Right cardiac atrium (tissue), 5 donors: ENCODE measurements around the gene WNT4. TPM values are rescaled to one million over a fixed set of nuclear protein-coding genes. Genes with fewer than 3 reads are reported as not detected.

ENCODE experiments used
- ATAC-seq, 2 donors: fragments of 200-7000 bp; cut with Tn5 transposase; one replicate each; pipeline versions ENCODE4 v1.8.0 to v1.9.1; 2020; ENCODE audit warnings: moderate library complexity in 2 of 2, mild to moderate bottlenecking in 1 of 2
- DNase-seq, 3 donors: peaks; one replicate each; pipeline ENCODE4 v3.0.0-alpha.2; 2020
- H3K27ac ChIP-seq: one replicate; pipeline ENCODE4 v1.5.1; 2013; ENCODE audit warnings: mild to moderate bottlenecking, low read length, control low read depth, moderate library complexity
- H3K27me3 ChIP-seq: one replicate; pipeline ENCODE4 v1.6.1; 2013; ENCODE audit not compliant: control insufficient read depth, insufficient read depth
- H3K4me1 ChIP-seq: one replicate; pipeline ENCODE4 v1.6.1; 2013; ENCODE audit warnings: low read length; ENCODE audit not compliant: control insufficient read depth, insufficient read depth
- H3K4me3 ChIP-seq: one replicate; pipeline ENCODE4 v1.5.1; 2013; ENCODE audit warnings: low read length, control low read depth
- H3K9me3 ChIP-seq: one replicate; pipeline ENCODE4 v1.6.1; 2013; ENCODE audit warnings: low read length; ENCODE audit not compliant: control insufficient read depth
- whole genome bisulfite sequencing: extraction: QIAGEN DNeasy Blood & Tissue Kit; methylation state at CpG from one replicate; pipeline ENCODE4 v1.1.7; 2013; 5-methylcytosine and 5-hydroxymethylcytosine counted together
- intact Hi-C, 4 donors: fragments of 100-400 bp; cut with DNase I; formaldehyde crosslinking; loops; one replicate each; pipeline versions ENCODE4 v1.11.0 to v1.14.0; 2022 to 2023
- polyA plus RNA-seq: library from polyadenylated mRNA; stranded (reverse); fragments of 200-250 nt; gene quantifications from one replicate; pipeline ENCODE4 v1.2.3, GENCODE V29; 2013
- total RNA-seq, 4 donors: library from RNA; stranded (reverse); fragmentation: NEBNext Ultra II Directional; extraction: Animal tissue kit (Norgen Biotek cat#: 25700); gene quantifications; one replicate each; pipeline ENCODE4 v1.2.1, GENCODE V29; 2021
- donor health status: healthy with polysubstance abuse.
- donor health status: DM: no; HTN: yes; CAD: no.
- donor health status: DM: no; HTN: no; CAD: no.
- donor health status: DM: no; HTN: yes; CAD: no; lungs with severe emphysema.
- donor health status: DM: yes; HTN: yes; CAD: no.

The WNT4 gene
- total and polyA plus RNA-seq, 5 donors, result 0.05 to 0.25 (median 0.19) TPM; not detected in 1

DNA sequence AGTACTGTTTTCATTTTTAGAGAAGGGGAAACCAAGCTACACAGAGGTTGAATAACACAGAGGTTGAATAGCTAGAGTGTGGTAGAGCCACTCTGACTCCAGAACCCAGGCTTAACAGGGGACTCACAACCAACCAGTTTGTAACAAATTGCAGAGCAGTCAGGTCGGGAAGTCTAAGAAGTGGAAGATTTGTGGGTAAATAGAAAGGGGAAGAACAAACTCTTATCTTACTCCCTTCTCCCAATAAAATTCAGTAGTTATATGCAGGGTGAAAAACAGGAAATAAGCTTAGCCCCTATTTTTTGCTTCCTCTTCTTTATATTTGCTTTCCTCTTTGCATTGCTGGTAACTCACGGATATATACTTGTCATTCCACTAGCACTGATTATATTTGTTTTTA lies 67.2 kb downstream of the WNT4 start:
- H3K4me3 ChIP-seq, result no peak overlapping the region
- ATAC-seq (no peak), DNase-seq (no peak)
- WGBS, result 43% methylated on average over 2 of the region's 2 CpGs
- peaks cover 12% of the 10 kb centered on the region for H3K4me1 ChIP-seq
- no peak overlapping the region for H3K27ac ChIP-seq
- no peaks in the 10 kb centered on the region for H3K27me3 ChIP-seq
- H3K9me3 ChIP-seq, result no peaks in the 10 kb centered on the region
- intact Hi-C loops, result no loop called here

DNA sequence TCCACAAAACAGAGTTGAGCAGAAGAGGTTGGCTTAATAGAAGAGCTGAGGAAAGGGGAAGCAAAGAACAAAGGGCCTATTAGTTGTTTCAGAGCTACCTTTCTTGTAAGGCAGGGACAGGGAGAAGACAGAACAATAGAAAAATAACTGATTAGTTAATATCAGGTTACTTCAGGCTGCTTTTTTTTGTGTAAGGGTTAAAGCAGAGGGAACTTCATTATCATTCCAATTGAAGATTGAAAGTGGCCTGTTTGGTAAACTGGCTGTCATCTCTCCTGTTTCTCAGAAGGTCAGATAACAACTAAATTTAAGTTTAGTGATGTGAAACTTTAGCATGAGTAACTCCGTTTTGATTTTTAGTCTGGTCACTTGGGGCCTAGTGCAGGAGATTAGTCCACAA lies 68.1 kb downstream of the WNT4 start:
- ATAC-seq, result no peak
- Histone ChIP-seq H3K27ac (no peak overlapping the region), H3K4me3 (no peak overlapping the region), H3K9me3 (no peaks in the 10 kb centered on the region), H3K4me1 (peaks cover 12% of the 10 kb centered on the region), H3K27me3 (no peaks in the 10 kb centered on the region)
- WGBS, result 6% methylated on average over 1 of the region's 1 CpG
- intact Hi-C loops, result no loop called here
- no peak for DNase-seq

DNA sequence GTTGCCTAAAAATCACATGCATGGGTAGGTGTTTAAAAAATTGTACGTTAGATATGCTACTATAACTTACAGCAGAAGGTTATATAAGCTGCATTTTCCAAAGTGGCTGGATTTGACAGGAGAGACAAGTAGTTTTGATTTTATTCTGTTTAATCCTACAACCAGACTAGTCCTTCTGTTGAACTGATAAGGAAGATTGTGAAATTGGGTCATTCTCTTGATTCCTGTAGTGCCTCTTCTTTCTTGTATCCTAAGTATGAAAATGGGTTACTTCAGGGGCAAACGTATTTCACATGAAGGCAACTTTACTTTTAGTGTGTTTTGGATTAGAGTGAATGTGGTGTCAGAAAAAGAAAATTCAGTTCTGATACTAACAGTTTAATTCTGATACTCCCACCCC lies 71.4 kb downstream of the WNT4 start:
- WGBS, result 66% methylated on average over 2 of the region's 2 CpGs
- H3K9me3 ChIP-seq, result no peaks in the 10 kb centered on the region
- no peak overlapping the region for H3K27ac ChIP-seq
- peaks cover 23% of the 10 kb centered on the region for H3K4me1 ChIP-seq
- no peak for ATAC-seq
- no peaks in the 10 kb centered on the region for H3K27me3 ChIP-seq
- DNase-seq, result no peak
- H3K4me3 ChIP-seq, result no peak overlapping the region
- intact Hi-C loops, result no loop called here

Other genes starting within 250 kb of the WNT4 start
- 100 to 1,000 TPM; 320 to 659 (median 492) TPM for gene HSPG2, start 205.8 kb downstream of the WNT4 start, total RNA-seq
- 257 TPM for gene HSPG2, start 205.8 kb downstream of the WNT4 start, polyA plus RNA-seq
- gene CELA3B, start 166.1 kb downstream of the WNT4 start, total RNA-seq, result under 1 TPM in 1 of 4 donors, not detected in 3; 0.53 TPM
- 0.09 TPM for gene CELA3B, start 166.1 kb downstream of the WNT4 start, polyA plus RNA-seq
- under 1 TPM in 1 of 4 donors, not detected in 3; 0.86 TPM for gene CELA3A, start 141.4 kb downstream of the WNT4 start, total RNA-seq
- gene CELA3A, start 141.4 kb downstream of the WNT4 start, polyA plus RNA-seq, result not detected
- 100 to 1,000 TPM; 121 to 178 (median 133) TPM for gene CDC42, start 90.4 kb downstream of the WNT4 start, total RNA-seq
- 92.1 TPM for gene CDC42, start 90.4 kb downstream of the WNT4 start, polyA plus RNA-seq